GM18951 (cell line): ENCODE results near the gene SCG3.

Experiments
- POLR2A ChIP-seq: IDR thresholded peaks from 4 replicates; pipeline ENCODE4 v1.6.1; 2011; ENCODE audit warnings: mild to moderate bottlenecking; ENCODE audit not compliant: insufficient read length, insufficient read depth; ENCODE audit errors: extremely low read depth
- in situ Hi-C: fragments of 300-500 bp; cut with MboI; formaldehyde crosslinking; loops from one replicate; pipeline ENCODE4 v1.12.0; 2022; ENCODE audit warnings: low sequenced_read_pairs, mixed read lengths, inconsistent platforms; ENCODE audit not compliant: unreplicated experiment

The SCG3 gene

GRCh38 chr15:51726302-51727073, 45.2 kb downstream of the SCG3 start:
- TF ChIP-seq POLR2A = peak; percentile 31
- in situ Hi-C loops = no loop called here

DNA sequence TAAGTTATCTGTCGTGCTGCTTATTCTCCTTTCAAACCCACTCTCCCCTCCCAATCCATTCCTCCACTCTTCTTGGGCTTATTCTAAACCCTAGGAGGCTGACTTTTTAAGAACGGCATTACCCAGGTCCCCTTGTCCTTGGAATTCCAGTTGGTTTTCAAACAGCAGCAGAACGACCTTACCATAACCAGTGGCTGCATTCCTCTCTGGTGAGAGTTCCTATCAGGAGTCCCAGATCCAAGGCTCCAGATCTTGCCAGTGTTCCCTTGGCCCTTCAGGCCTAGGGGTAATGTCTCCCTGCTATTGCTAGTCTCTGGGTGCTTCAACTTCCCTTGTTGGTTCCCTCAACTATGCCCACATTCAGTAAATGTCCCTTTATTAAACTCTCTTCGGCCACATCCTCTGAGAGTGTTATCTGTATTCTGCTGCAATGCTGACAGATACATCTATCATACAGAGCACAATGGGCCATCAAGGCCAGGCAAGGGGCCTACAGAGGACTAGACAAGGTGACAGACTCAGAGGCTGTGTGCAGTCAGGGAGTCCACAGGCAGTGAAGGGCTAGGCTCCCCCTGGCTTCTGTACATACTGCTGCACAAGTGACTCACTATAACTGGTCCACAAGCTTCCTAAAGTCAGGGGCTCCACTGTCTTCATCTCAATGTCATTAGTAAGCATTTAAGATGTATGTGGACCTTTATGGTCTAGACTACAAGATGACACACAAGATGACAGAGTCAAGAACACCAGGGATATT, 46.0 kb downstream of the SCG3 start:
- in situ Hi-C loops = no loop called here

DNA sequence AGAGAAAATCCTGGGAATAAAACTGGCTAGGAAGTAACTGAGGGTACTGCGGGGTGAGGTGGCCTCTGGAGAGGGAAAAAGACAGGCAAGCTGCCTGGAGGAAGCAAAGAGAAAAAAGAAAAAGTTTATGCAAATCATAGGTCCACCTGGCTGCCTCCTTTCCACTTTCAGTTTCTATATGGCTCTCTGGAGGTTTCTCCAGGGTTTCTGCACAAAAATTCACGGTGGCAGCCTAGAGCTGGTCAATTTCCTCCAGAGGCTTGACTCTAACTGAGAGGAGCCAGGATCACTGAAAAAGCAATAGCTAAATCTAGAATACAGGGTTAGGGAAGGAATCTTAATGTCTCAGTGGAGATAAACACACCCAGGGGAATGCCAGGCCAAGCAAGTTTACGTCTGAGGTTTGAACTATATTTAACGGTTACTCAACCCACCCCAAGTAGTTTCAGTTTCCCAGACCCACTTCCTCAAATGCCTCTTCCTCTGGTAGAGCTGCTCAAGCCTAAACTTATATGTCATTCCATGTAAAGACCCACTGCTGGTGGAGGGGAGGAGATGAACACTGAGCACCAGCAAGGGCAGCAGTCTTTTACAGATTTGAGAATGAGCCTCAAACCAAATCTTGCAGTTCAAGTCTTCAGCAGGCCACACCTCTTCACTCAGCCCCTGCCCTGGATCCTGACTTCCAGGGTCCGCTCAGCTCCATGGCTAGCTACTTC, 50.4 kb downstream of the SCG3 start:
- in situ Hi-C loops = no loop called here
- TF ChIP-seq POLR2A = peak; percentile 45

More for the DNA sequence above, 46.0 kb downstream of the SCG3 start:
- no peak for TF ChIP-seq POLR2A

DNA sequence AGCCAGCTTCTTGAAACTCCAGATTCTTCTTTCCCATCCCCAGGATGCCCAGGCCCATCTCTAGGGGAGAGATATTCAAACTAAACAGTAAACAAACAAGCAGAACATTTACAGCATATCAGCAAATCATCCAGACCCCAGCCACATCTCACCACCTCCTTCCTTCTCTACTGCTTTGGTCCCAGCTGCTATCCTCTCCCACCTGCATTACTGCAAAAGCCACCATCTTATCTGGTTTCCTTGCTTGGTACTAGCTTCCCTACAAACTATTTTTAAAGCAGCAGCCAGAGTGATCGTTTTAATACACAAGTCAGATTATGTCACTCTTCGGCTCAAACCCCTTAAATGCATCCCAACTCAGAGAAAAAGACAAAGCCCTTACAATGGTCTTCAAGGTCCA, 51.3 kb downstream of the SCG3 start:
- in situ Hi-C loops = no loop called here
- no peak for TF ChIP-seq POLR2A

- no peak for TF ChIP-seq POLR2A
- in situ Hi-C loops = no loop called here
These were observed 54.1 kb downstream of the SCG3 start for GRCh38 chr15:51735228-51736010.

GRCh38 chr15:51736069-51736468, 54.8 kb downstream of the SCG3 start:
- in situ Hi-C loops = no loop called here
- no peak for TF ChIP-seq POLR2A

GRCh38 chr15:51736751-51737521, 55.6 kb downstream of the SCG3 start:
- TF ChIP-seq POLR2A = peak; percentile 39
- in situ Hi-C loops = no loop called here

DNA sequence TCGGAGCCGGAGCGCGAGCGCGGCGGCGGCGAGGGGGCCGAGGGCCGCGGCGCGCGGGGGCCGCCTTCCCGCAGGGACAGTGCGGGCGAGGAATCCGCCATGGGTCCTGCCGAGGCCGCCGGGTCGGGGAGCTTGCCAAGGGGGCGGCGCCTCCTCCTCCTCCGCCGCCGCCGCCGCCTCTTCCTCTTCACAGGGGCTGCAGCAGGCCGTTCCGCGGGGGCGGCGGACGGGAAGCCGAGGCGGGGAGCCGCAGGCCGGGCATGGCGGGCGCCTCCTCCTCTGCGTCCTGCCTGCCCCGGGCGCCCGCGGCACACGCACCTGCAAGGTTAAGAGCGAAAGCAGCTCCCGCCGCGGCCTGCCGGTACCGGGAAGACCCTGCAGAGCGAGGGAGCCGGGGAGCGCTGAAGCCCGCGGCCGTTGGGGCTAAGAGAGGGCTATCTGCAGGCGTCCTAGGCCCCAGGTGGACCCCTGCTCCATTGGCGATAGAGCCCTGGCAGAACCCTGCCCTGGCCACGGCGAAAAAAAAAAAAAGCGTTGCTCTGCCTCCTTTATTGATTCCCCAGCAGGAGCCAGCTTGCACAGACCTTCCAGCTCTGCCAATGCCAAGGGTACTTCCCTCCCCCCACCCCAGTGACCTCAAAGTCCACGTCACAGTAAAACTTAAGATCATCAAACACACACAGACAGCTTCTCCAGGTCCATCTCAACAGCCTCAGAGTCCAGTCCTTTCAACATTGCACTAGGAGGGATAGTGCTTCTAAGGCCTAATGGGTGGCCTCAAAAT, 56.4 kb downstream of the SCG3 start, which contains the start of gene LYSMD2:
LYSMD2 (minus strand) TSS at position 134 of the 784 bp plus-strand sequence; CDS start at position 101, 33 bp downstream.
- peak; percentile 68 for TF ChIP-seq POLR2A
- in situ Hi-C loops = no loop called here

DNA sequence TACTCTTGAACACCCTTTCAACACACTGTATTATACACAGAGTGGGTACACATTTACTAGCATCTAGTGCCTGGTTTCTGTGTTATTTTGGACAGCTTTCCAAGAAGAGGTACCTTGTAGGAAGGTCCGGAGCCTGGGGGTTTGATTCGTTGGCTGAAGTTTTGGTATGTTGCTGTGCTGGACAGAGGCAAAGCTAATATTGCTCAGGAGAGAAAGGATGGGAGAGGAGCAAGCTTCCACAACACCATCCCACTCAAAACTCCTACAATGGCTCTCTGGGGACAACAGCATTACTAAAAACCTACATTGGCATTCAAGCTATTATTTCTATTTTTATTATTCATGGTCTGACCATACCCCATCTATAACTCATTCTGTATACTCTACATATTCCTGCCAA, 57.2 kb downstream of the SCG3 start:
- no peak for TF ChIP-seq POLR2A
- in situ Hi-C loops = no loop called here

GRCh38 chr15:51739061-51739712, 57.9 kb downstream of the SCG3 start:
- in situ Hi-C loops = no loop called here
- TF ChIP-seq POLR2A = no peak

GRCh38 chr15:51749307-51749706, 68.0 kb downstream of the SCG3 start:
- in situ Hi-C loops = no loop called here
- no peak for TF ChIP-seq POLR2A
